Activated T-cell treated with anti-CD3 and anti-CD28 coated beads, Interleukin-2, amount 50 U/mL, for 4 hours (primary cell): ENCODE data around the gene NELL2. TPM values are rescaled to one million over a fixed set of nuclear protein-coding genes. Genes with fewer than 3 reads are reported as not detected.
"Not testable (repeated sequence)": the region's sequence is repeated elsewhere in the genome, so short reads cannot be mapped to it uniquely, and the experiment has no call there.

Experiments
- ATAC-seq, 2 donors: fragments of 200-7000 bp; cut with Tn5 transposase; one replicate each; pipeline ENCODE4 v1.10.0; 2021
- DNase-seq: peaks from one replicate; pipeline ENCODE4 v3.0.0-alpha.2; 2020
- H3K27me3 Mint-ChIP-seq: one replicate; pipeline ENCODE4 v1.8.0; 2021; ENCODE audit warnings: low read depth, mixed read lengths
- H3K36me3 Mint-ChIP-seq: one replicate; pipeline ENCODE4 v1.8.0; 2022; ENCODE audit warnings: mixed read lengths; ENCODE audit not compliant: insufficient read depth
- H3K4me1 Mint-ChIP-seq: one replicate; pipeline ENCODE4 v1.8.0; 2021; ENCODE audit warnings: low read depth, mixed read lengths
- H3K4me3 Mint-ChIP-seq: one replicate; pipeline ENCODE4 v1.8.0; 2021; ENCODE audit warnings: mild to moderate bottlenecking, moderate library complexity, mixed read lengths
- H3K9me3 Mint-ChIP-seq: one replicate; pipeline ENCODE4 v1.8.0; 2021; ENCODE audit warnings: mixed read lengths
- total RNA-seq, 3 donors: library from RNA; stranded (reverse); gene quantifications; one replicate each; pipeline ENCODE4 v1.2.1, GENCODE V29; 2021

Gene NELL2
- total RNA-seq, 3 donors from 2014 or later: 19.9 to 32.0 (median 22.8) TPM

- not testable (repeated sequence) for H3K27me3 Mint-ChIP-seq, ATAC-seq, DNase-seq, H3K36me3 Mint-ChIP-seq, H3K9me3 Mint-ChIP-seq
- Mint-ChIP-seq H3K4me3 (peak overlapping the region; percentile 37), H3K4me1 (peaks cover 89% of the 10 kb centered on the region)
Observed at GRCh38 chr12:44834996-44835395, 41.1 kb downstream of the NELL2 start.

- Mint-ChIP-seq H3K4me1 (peaks cover 85% of the 10 kb centered on the region), H3K9me3 (no peaks in the 10 kb centered on the region), H3K27me3 (no peaks in the 10 kb centered on the region), H3K36me3 (no peaks in the 10 kb centered on the region), H3K4me3 (no peak overlapping the region)
- ATAC-seq (no peak), DNase-seq (no peak)
Observed at GRCh38 chr12:44833561-44833960, 42.6 kb downstream of the NELL2 start.

- Mint-ChIP-seq H3K36me3 (no peaks in the 10 kb centered on the region), H3K4me1 (peaks cover 75% of the 10 kb centered on the region), H3K9me3 (no peaks in the 10 kb centered on the region), H3K27me3 (no peaks in the 10 kb centered on the region), H3K4me3 (no peak overlapping the region)
- DNase-seq: no peak
- ATAC-seq: no peak
Observed at GRCh38 chr12:44830566-44831055, 45.5 kb downstream of the NELL2 start.

GRCh38 chr12:44829045-44829444, 47.1 kb downstream of the NELL2 start:
- Mint-ChIP-seq H3K4me1 (peaks cover 65% of the 10 kb centered on the region), H3K27me3 (no peaks in the 10 kb centered on the region), H3K4me3 (no peak overlapping the region), H3K36me3 (no peaks in the 10 kb centered on the region), H3K9me3 (peaks cover 3% of the 10 kb centered on the region)
- DNase-seq (no peak), ATAC-seq (no peak)

GRCh38 chr12:44827832-44828438, 48.2 kb downstream of the NELL2 start:
- peaks cover 63% of the 10 kb centered on the region for H3K4me1 Mint-ChIP-seq
- no peaks in the 10 kb centered on the region for H3K27me3 Mint-ChIP-seq
- ATAC-seq (peak; percentile 88 to 93), DNase-seq (no peak)
- H3K9me3 Mint-ChIP-seq: peaks cover 4% of the 10 kb centered on the region
- H3K4me3 Mint-ChIP-seq: peak overlapping the region; percentile 60
- no peaks in the 10 kb centered on the region for H3K36me3 Mint-ChIP-seq

GRCh38 chr12:44821702-44822101, 54.4 kb downstream of the NELL2 start:
- peaks cover 54% of the 10 kb centered on the region for H3K4me1 Mint-ChIP-seq
- DNase-seq, H3K9me3 Mint-ChIP-seq, H3K27me3 Mint-ChIP-seq, H3K36me3 Mint-ChIP-seq, ATAC-seq, H3K4me3 Mint-ChIP-seq: not testable (repeated sequence)

- Mint-ChIP-seq H3K27me3 (no peaks in the 10 kb centered on the region), H3K4me3 (peak overlapping the region; percentile 4), H3K36me3 (peaks cover 9% of the 10 kb centered on the region), H3K9me3 (peaks cover 4% of the 10 kb centered on the region), H3K4me1 (peaks cover 62% of the 10 kb centered on the region)
- DNase-seq (no peak), ATAC-seq (peak in 1 of 2 donors; percentile 37)
Observed at GRCh38 chr12:44819884-44820283, 56.2 kb downstream of the NELL2 start.

GRCh38 chr12:44817687-44818086, 58.4 kb downstream of the NELL2 start:
- peaks cover 59% of the 10 kb centered on the region for H3K4me1 Mint-ChIP-seq
- peaks cover 9% of the 10 kb centered on the region for H3K36me3 Mint-ChIP-seq
- no peak for DNase-seq
- H3K27me3 Mint-ChIP-seq: no peaks in the 10 kb centered on the region
- ATAC-seq: no peak
- no peaks in the 10 kb centered on the region for H3K9me3 Mint-ChIP-seq
- H3K4me3 Mint-ChIP-seq: no peak overlapping the region

GRCh38 chr12:44816446-44817017, 59.6 kb downstream of the NELL2 start:
- peaks cover 9% of the 10 kb centered on the region for H3K36me3 Mint-ChIP-seq
- H3K9me3 Mint-ChIP-seq: no peaks in the 10 kb centered on the region
- peaks cover 65% of the 10 kb centered on the region for H3K4me1 Mint-ChIP-seq
- DNase-seq: no peak
- peak in 1 of 2 donors; percentile 29 for ATAC-seq
- no peak overlapping the region for H3K4me3 Mint-ChIP-seq
- no peaks in the 10 kb centered on the region for H3K27me3 Mint-ChIP-seq

- peak; percentile 25 for DNase-seq
- peak; percentile 77 to 84 for ATAC-seq
- Mint-ChIP-seq H3K27me3 (no peaks in the 10 kb centered on the region), H3K36me3 (peaks cover 4% of the 10 kb centered on the region), H3K9me3 (no peaks in the 10 kb centered on the region), H3K4me1 (peaks cover 40% of the 10 kb centered on the region), H3K4me3 (no peak overlapping the region)
Observed at GRCh38 chr12:44812062-44812461, 64.1 kb downstream of the NELL2 start.

- ATAC-seq: no peak
- Mint-ChIP-seq H3K9me3 (no peaks in the 10 kb centered on the region), H3K27me3 (no peaks in the 10 kb centered on the region), H3K4me3 (no peak overlapping the region), H3K36me3 (peaks cover 1% of the 10 kb centered on the region), H3K4me1 (peaks cover 7% of the 10 kb centered on the region)
- DNase-seq: no peak
Observed at GRCh38 chr12:44804068-44804467, 72.0 kb downstream of the NELL2 start.

GRCh38 chr12:44795970-44796369, 80.1 kb downstream of the NELL2 start:
- H3K36me3 Mint-ChIP-seq: peaks cover 12% of the 10 kb centered on the region
- ATAC-seq: no peak
- H3K4me1 Mint-ChIP-seq: peaks cover 16% of the 10 kb centered on the region
- no peak for DNase-seq
- H3K4me3 Mint-ChIP-seq: no peak overlapping the region
- no peaks in the 10 kb centered on the region for H3K9me3 Mint-ChIP-seq
- H3K27me3 Mint-ChIP-seq: no peaks in the 10 kb centered on the region

- no peak overlapping the region for H3K4me3 Mint-ChIP-seq
- peaks cover 3% of the 10 kb centered on the region for H3K9me3 Mint-ChIP-seq
- H3K4me1 Mint-ChIP-seq: peaks cover 50% of the 10 kb centered on the region
- no peak for ATAC-seq
- DNase-seq: no peak
- H3K27me3 Mint-ChIP-seq: no peaks in the 10 kb centered on the region
- peaks cover 23% of the 10 kb centered on the region for H3K36me3 Mint-ChIP-seq
Observed at GRCh38 chr12:44788731-44789130, 87.4 kb downstream of the NELL2 start.

- no peak overlapping the region for H3K4me3 Mint-ChIP-seq
- ATAC-seq (no peak), DNase-seq (no peak)
- H3K9me3 Mint-ChIP-seq: peaks cover 10% of the 10 kb centered on the region
- peaks cover 23% of the 10 kb centered on the region for H3K36me3 Mint-ChIP-seq
- peaks cover 14% of the 10 kb centered on the region for H3K4me1 Mint-ChIP-seq
- no peaks in the 10 kb centered on the region for H3K27me3 Mint-ChIP-seq
Observed at GRCh38 chr12:44780221-44780790, 95.8 kb downstream of the NELL2 start.

- Mint-ChIP-seq H3K4me1 (peaks cover 10% of the 10 kb centered on the region), H3K36me3 (peaks cover 19% of the 10 kb centered on the region), H3K4me3 (no peak overlapping the region), H3K9me3 (peaks cover 10% of the 10 kb centered on the region), H3K27me3 (no peaks in the 10 kb centered on the region)
- no peak for ATAC-seq
- no peak for DNase-seq
Observed at GRCh38 chr12:44779766-44780165, 96.3 kb downstream of the NELL2 start.
